HG02571 (cell line): ENCODE results near the gene PON1.

Experiments used
- ATAC-seq: cut with Tn5 transposase; IDR thresholded peaks from one replicate; pipeline ENCODE4 v1.9.1; 2021; ENCODE audit warnings: mild to moderate bottlenecking, moderate library complexity; ENCODE audit not compliant: unreplicated experiment

Gene PON1

GRCh38 chr7:95317966-95318365, 6.4 kb downstream of the PON1 start:
- no peak for ATAC-seq

- no peak for ATAC-seq
Measured at GRCh38 chr7:95317546-95317945, 6.8 kb downstream of the PON1 start.

- no peak for ATAC-seq
Measured at GRCh38 chr7:95316588-95316987, 7.7 kb downstream of the PON1 start.

GRCh38 chr7:95312561-95312960, 11.8 kb downstream of the PON1 start:
- no peak for ATAC-seq

GRCh38 chr7:95311389-95311788, 12.9 kb downstream of the PON1 start:
- no peak for ATAC-seq

GRCh38 chr7:95309951-95310350, 14.4 kb downstream of the PON1 start:
- no peak for ATAC-seq

- ATAC-seq, result no peak
Measured at GRCh38 chr7:95304990-95305389, 19.3 kb downstream of the PON1 start.

GRCh38 chr7:95303013-95303905, 21.1 kb downstream of the PON1 start:
- ATAC-seq, result no peak

GRCh38 chr7:95298091-95298490, 26.2 kb downstream of the PON1 start:
- no peak for ATAC-seq

- ATAC-seq, result no peak
Measured at GRCh38 chr7:95297041-95297440, 27.3 kb downstream of the PON1 start.

- ATAC-seq, result no peak
Measured at GRCh38 chr7:95296456-95296855, 27.9 kb downstream of the PON1 start.

GRCh38 chr7:95295397-95295796, 28.9 kb downstream of the PON1 start:
- no peak for ATAC-seq

GRCh38 chr7:95290166-95290830, 34.0 kb downstream of the PON1 start:
- ATAC-seq, result no peak

GRCh38 chr7:95286096-95286495, 38.2 kb downstream of the PON1 start:
- ATAC-seq, result no peak

GRCh38 chr7:95279417-95279816, 44.9 kb downstream of the PON1 start:
- no peak for ATAC-seq

GRCh38 chr7:95276114-95276513, 48.2 kb downstream of the PON1 start:
- ATAC-seq, result no peak

- no peak for ATAC-seq
Measured at GRCh38 chr7:95269640-95270039, 54.7 kb downstream of the PON1 start.

- ATAC-seq, result no peak
Measured at GRCh38 chr7:95267754-95268153, 56.6 kb downstream of the PON1 start.

GRCh38 chr7:95265634-95266033, 58.7 kb downstream of the PON1 start:
- ATAC-seq, result no peak

- no peak for ATAC-seq
Measured at GRCh38 chr7:95264363-95264891, 59.9 kb downstream of the PON1 start.

- ATAC-seq, result no peak
Measured at GRCh38 chr7:95263785-95264362, 60.5 kb downstream of the PON1 start.

- no peak for ATAC-seq
Measured at GRCh38 chr7:95262875-95263274, 61.5 kb downstream of the PON1 start.
